ENCODE measurements around the gene SNRPN.
"Not testable (repeated sequence)": the region's sequence is repeated elsewhere in the genome, so short reads cannot be mapped to it uniquely, and the experiment has no call there.

DNA sequence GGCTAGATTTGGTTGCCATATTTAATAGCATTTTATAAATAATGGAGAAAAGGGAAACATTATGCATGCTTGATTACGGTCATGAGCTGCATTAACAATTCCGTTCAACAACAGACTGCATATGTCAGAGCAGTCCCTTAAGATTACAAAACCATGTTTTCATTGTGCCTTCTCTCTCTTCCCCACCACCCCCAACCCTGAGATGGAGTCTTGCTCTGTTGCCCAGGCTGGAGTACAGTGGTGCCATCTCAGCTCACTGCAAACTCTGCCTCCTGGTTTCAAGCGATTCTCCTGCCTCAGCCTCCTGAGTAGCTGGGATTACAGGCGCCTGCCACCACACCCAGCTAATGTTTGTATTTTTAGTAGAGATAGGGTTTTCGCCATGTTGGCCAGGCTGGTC lies 17.9 kb downstream of the SNRPN start:
- TF ChIP-seq CTCF (conservative IDR thresholded peaks at IDR 0.05 in 1 of 2, IDR thresholded peaks at IDR 0.05 in 1 of 2; ENCODE audit: extremely low read depth in 1 of 2, insufficient read depth in 1 of 2, low read depth in 1 of 2, low read length in 2 of 2); EZH2 (IDR thresholded peaks at IDR 0.05; ENCODE audit: borderline replicate concordance, low read length): not testable (repeated sequence)

All from mammary epithelial cell (primary cell).